Measurements from ENCODE around the gene TOMM34.

TOMM34 gene

DNA sequence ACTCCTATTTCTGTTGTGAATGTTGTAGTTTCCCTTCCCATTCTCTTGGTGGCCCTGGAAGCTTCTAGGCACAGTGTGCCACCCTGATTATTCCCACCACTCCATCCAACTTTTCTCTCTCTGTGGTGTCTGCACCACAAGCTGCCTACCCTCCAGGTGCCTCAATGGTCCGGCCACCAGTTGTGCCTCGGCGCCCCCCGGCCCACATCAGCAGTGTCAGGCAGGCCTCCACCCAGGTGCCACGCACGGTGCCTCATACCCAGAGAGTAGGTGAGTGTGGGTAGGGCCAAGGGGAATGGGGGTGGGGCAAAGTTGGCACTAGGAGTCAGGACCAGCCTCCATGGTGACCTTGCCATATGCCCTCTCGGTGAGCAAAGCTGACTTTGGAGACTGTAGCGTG is 27.3 kb downstream of the TOMM34 start:
- Mint-ChIP-seq H3K4me3 (no peak overlapping the region), H3K36me3 (ENCODE audit: low read depth) (peaks cover 22% of the 10 kb centered on the region), H3K4me1 (ENCODE audit: low read depth) (no peaks in the 10 kb centered on the region), H3K9me3 (no peaks in the 10 kb centered on the region), H3K27ac (no peak overlapping the region), H3K27me3 (ENCODE audit: low read depth) (no peaks in the 10 kb centered on the region)
- DNase-seq (ENCODE audit: low spot score): no peak

DNA sequence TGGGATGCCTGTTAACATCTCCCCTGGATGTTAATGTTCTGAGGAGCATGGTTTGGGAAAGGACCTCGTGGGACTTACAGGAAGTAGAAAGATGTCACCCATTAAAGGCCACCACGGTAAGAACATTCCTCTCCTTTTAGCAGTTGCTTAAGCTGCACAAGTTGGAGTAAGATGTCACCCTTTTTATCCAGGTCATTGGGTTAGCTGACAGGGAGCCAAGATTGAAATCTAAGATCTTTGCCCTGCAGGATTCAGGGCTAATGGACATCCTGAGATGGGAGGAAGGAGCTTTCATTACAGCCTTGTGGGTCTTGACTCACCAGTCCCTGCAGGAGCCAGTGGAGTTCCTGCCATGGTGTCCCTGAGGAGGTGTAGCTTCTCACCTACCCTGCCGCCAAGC is 28.3 kb downstream of the TOMM34 start:
- Mint-ChIP-seq H3K27ac (no peak overlapping the region), H3K9me3 (no peaks in the 10 kb centered on the region), H3K36me3 (ENCODE audit: low read depth) (peaks cover 19% of the 10 kb centered on the region), H3K4me1 (ENCODE audit: low read depth) (no peaks in the 10 kb centered on the region), H3K4me3 (no peak overlapping the region), H3K27me3 (ENCODE audit: low read depth) (no peaks in the 10 kb centered on the region)
- no peak for DNase-seq (ENCODE audit: low spot score)

DNA sequence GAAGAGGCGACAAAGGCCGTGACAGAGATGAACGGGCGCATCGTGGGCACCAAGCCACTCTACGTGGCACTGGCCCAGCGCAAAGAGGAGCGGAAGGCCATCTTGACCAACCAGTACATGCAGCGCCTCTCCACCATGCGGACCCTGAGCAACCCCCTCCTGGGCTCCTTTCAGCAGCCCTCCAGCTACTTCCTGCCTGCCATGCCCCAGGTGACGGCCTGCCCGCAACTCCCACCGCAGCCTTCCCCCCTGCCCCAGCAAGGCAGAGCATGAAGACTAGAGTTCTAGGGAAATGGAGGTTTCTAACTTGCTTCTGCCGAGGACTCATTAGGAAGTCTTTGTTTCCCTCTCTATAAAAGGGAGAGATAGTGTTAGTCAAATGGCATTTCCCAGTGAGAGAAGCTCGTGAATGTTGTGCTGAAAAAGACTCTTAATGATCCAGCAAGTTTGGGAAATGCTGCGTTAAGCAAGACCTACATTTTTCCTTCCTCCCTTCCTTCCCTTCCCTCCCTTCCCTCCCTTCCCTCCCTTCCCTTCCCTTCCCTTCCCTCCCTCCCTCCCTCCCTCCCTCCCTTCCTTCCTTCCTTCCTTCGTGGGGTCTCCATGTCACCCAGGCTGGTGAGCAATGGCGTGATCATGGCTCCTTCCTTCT is 29.6 kb downstream of the TOMM34 start:
- Mint-ChIP-seq H3K36me3 (ENCODE audit: low read depth) (peaks cover 15% of the 10 kb centered on the region), H3K4me3 (no peak overlapping the region), H3K27me3 (ENCODE audit: low read depth) (no peaks in the 10 kb centered on the region), H3K27ac (no peak overlapping the region), H3K9me3 (no peaks in the 10 kb centered on the region), H3K4me1 (ENCODE audit: low read depth) (no peaks in the 10 kb centered on the region)
- DNase-seq (ENCODE audit: low spot score): no peak

DNA sequence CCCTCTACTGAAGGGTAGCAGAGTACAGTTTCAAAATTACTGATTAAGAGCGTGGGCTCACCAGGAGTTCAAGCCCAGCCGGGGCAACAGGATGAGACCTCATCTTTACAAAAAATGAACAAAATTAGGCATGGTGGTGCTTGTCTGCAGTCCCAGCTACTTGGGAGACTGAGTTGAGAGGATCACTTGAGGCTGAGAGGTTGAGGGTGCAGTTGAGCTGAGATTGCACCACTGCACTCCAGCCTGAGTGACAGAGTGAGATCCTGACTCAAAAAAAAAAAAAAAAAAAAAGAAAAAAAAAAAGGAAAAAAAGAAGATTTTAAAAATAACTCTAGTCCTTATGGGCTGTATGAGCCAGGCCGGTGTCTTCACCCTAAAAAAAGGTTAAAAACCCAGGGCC is 31.6 kb downstream of the TOMM34 start:
- no peaks in the 10 kb centered on the region for H3K4me1 Mint-ChIP-seq (ENCODE audit: low read depth)
- H3K27ac Mint-ChIP-seq: no peak overlapping the region
- peaks cover 20% of the 10 kb centered on the region for H3K36me3 Mint-ChIP-seq (ENCODE audit: low read depth)
- H3K27me3 Mint-ChIP-seq (ENCODE audit: low read depth): no peaks in the 10 kb centered on the region
- DNase-seq (ENCODE audit: low spot score): no peak
- H3K4me3 Mint-ChIP-seq: no peak overlapping the region
- H3K9me3 Mint-ChIP-seq: no peaks in the 10 kb centered on the region

DNA sequence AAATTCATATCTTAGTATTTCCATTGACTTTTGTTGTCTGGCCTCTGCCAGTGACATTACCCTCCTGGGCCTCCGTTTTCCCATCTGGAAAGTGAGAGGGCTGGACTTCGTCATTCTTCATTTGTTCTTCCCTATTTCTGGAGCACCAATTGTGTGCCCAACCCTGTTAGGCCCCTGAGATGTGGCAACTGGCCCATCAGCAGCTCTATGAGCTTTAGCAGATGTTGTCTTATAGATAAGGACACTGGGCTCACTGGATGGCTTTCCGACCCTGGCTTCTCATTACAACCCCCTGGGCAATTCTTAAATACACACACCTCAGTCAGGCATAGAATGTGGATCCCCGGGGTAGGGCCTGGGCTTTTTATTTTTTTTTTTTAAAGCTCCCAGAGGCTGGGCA is 35.7 kb downstream of the TOMM34 start:
- no peak overlapping the region for H3K27ac Mint-ChIP-seq
- H3K4me1 Mint-ChIP-seq (ENCODE audit: low read depth): no peaks in the 10 kb centered on the region
- no peak overlapping the region for H3K4me3 Mint-ChIP-seq
- DNase-seq (ENCODE audit: low spot score): no peak
- H3K27me3 Mint-ChIP-seq (ENCODE audit: low read depth): no peaks in the 10 kb centered on the region
- peaks cover 16% of the 10 kb centered on the region for H3K36me3 Mint-ChIP-seq (ENCODE audit: low read depth)
- H3K9me3 Mint-ChIP-seq: no peaks in the 10 kb centered on the region

DNA sequence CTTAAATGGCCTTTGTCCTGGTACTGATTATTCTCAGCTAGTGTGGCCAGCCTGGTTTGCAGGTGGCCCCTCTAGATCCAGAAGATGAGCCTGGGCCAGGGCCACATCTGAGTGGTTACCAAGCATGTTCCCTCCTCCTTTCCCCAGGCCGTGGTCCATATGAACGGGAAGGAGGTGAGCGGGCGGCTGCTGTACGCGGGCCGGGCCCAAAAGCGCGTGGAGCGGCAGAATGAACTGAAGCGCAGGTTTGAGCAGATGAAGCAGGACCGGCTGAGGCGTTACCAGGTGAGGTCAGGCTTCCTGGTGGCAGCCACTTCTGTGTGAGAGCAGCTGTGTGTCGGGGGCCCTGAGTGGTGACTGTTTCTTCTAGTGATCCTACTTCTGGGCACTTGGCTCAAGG is 38.8 kb downstream of the TOMM34 start:
- no peak overlapping the region for H3K27ac Mint-ChIP-seq
- H3K36me3 Mint-ChIP-seq (ENCODE audit: low read depth): peaks cover 16% of the 10 kb centered on the region
- no peaks in the 10 kb centered on the region for H3K4me1 Mint-ChIP-seq (ENCODE audit: low read depth)
- no peak overlapping the region for H3K4me3 Mint-ChIP-seq
- DNase-seq (ENCODE audit: low spot score): no peak
- no peaks in the 10 kb centered on the region for H3K27me3 Mint-ChIP-seq (ENCODE audit: low read depth)
- H3K9me3 Mint-ChIP-seq: no peaks in the 10 kb centered on the region

DNA sequence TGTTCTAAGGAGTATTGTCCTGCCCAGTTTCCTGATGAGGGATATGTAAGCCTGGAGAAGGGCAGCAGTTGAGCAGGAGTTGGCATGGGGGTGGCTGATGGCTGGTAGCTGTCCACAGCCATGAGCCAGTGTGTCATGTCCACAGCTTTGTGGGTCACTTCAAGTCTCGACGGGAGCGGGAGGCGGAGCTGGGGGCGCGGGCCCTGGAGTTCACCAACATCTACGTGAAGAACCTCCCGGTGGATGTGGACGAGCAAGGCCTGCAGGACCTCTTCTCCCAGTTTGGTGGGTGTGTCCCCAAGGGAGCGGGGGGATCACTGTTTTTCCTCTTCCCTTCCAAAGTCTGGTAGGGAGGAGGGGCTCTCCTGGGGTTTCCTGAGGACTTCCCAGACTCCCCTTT is 41.4 kb downstream of the TOMM34 start:
- peaks cover 8% of the 10 kb centered on the region for H3K36me3 Mint-ChIP-seq (ENCODE audit: low read depth)
- no peaks in the 10 kb centered on the region for H3K27me3 Mint-ChIP-seq (ENCODE audit: low read depth)
- peaks cover 11% of the 10 kb centered on the region for H3K4me1 Mint-ChIP-seq (ENCODE audit: low read depth)
- no peak overlapping the region for H3K4me3 Mint-ChIP-seq
- DNase-seq (ENCODE audit: low spot score): no peak
- no peaks in the 10 kb centered on the region for H3K9me3 Mint-ChIP-seq
- H3K27ac Mint-ChIP-seq: no peak overlapping the region

DNA sequence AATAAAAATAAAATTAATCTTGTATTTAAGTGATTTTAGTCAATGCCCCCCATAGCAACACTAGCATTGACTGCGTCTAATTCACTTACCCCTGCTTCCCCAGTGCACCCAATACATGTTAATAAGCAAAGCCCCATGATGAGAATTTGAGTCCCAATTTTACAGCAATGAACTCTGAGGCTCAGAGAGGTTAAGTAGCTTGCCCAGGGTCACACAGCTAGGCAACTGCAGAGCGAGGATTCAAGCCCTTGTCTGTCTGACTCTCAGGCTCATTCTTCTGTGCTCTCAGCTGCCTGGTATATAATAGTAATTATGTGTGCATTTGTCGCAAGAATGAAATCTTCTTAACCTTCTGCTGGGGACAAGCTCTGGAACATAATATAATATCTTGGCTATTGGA is 41.9 kb downstream of the TOMM34 start:
- H3K27me3 Mint-ChIP-seq (ENCODE audit: low read depth): no peaks in the 10 kb centered on the region
- H3K36me3 Mint-ChIP-seq (ENCODE audit: low read depth): peaks cover 11% of the 10 kb centered on the region
- no peaks in the 10 kb centered on the region for H3K9me3 Mint-ChIP-seq
- H3K27ac Mint-ChIP-seq: no peak overlapping the region
- no peak for DNase-seq (ENCODE audit: low spot score)
- H3K4me1 Mint-ChIP-seq (ENCODE audit: low read depth): peaks cover 12% of the 10 kb centered on the region
- no peak overlapping the region for H3K4me3 Mint-ChIP-seq

DNA sequence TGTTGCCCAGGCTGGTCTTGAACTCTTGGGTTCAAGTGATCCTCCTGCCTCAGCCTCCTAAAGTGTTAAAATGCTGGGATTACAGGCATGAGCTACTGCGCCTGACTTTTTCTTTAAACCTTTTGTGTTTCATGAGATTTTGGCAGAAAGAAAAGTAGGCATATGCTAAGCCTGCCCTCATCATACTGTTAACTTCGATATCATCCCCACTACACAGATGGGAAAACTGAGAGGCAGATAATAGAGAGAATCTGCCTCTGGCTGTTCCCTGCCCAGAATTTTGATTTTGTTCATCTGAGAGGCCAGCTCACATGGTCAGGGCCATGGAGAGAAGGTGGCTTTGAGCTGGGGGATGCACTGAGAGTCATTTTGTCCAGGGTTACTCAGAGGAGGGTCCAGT is 42.8 kb downstream of the TOMM34 start:
- no peak for DNase-seq (ENCODE audit: low spot score)
- H3K9me3 Mint-ChIP-seq: no peaks in the 10 kb centered on the region
- H3K4me3 Mint-ChIP-seq: no peak overlapping the region
- peaks cover 12% of the 10 kb centered on the region for H3K4me1 Mint-ChIP-seq (ENCODE audit: low read depth)
- H3K27ac Mint-ChIP-seq: no peak overlapping the region
- no peaks in the 10 kb centered on the region for H3K27me3 Mint-ChIP-seq (ENCODE audit: low read depth)
- peaks cover 11% of the 10 kb centered on the region for H3K36me3 Mint-ChIP-seq (ENCODE audit: low read depth)

DNA sequence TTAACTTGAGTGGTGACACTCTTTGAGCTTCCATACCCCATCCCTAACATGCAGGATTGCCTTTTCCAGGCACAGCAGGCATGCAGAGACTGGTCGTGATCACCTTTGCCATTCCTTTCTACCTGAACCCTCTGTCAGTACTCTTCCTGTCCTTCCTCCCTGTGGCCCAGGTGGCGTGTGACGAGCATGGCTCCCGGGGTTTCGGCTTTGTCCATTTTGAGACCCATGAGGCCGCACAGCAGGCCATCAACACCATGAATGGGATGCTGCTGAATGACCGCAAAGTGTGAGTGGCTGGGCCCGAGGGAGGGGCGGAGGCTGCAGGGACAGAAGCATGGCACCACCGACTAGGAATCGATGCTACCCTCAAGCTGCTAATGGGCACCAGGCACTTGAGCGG is 43.6 kb downstream of the TOMM34 start:
- Mint-ChIP-seq H3K27me3 (ENCODE audit: low read depth) (no peaks in the 10 kb centered on the region), H3K36me3 (ENCODE audit: low read depth) (peaks cover 11% of the 10 kb centered on the region), H3K27ac (no peak overlapping the region), H3K4me1 (ENCODE audit: low read depth) (peaks cover 12% of the 10 kb centered on the region), H3K9me3 (no peaks in the 10 kb centered on the region), H3K4me3 (no peak overlapping the region)
- no peak for DNase-seq (ENCODE audit: low spot score)

DNA sequence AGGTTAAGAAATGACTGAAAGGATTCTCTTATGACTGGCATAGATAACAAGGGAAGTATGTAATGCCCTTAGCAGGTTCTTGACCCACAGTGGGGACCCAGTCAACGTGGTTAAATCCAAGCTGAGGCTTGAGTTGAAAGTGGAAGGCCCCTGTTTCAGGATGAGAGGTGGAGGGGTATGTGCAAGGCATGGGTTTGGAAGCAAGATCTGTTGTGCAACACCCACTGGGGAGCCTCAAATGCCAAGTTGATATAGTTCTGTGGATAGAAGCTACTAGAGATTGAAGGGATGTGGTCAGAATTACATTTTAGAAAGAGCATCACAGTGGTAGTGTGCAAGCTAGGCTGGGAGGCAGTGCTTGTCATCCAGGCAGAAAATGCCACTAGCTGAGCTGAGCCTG is 45.3 kb downstream of the TOMM34 start:
- H3K36me3 Mint-ChIP-seq (ENCODE audit: low read depth): peaks cover 11% of the 10 kb centered on the region
- peak overlapping the region; percentile 73 for H3K27ac Mint-ChIP-seq
- DNase-seq (ENCODE audit: low spot score): peak; percentile 59
- no peak overlapping the region for H3K4me3 Mint-ChIP-seq
- peaks cover 17% of the 10 kb centered on the region for H3K4me1 Mint-ChIP-seq (ENCODE audit: low read depth)
- no peaks in the 10 kb centered on the region for H3K27me3 Mint-ChIP-seq (ENCODE audit: low read depth)
- no peaks in the 10 kb centered on the region for H3K9me3 Mint-ChIP-seq

DNA sequence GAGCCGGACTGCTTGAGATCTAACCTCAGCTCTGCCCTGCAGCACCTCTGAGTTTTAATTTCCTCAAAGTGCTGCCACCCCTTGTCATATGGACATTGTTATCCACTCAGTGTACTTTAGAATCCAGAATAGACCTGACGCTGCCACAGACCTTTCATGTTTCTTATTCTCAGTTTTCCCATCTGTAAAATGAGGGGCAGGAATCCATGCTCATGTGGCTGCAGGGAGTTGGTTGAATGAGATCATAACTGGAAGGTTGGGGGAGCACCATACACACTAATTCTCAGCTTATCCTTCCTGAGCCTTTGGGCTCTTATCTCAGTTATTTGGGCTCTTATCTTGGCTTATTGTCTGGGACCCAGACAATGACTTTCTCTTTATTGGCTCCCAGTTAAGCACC is 48.0 kb downstream of the TOMM34 start:
- H3K27ac Mint-ChIP-seq: peak overlapping the region; percentile 9
- no peaks in the 10 kb centered on the region for H3K27me3 Mint-ChIP-seq (ENCODE audit: low read depth)
- H3K36me3 Mint-ChIP-seq (ENCODE audit: low read depth): peaks cover 29% of the 10 kb centered on the region
- no peaks in the 10 kb centered on the region for H3K9me3 Mint-ChIP-seq
- no peak overlapping the region for H3K4me3 Mint-ChIP-seq
- peaks cover 22% of the 10 kb centered on the region for H3K4me1 Mint-ChIP-seq (ENCODE audit: low read depth)
- DNase-seq (ENCODE audit: low spot score): no peak

DNA sequence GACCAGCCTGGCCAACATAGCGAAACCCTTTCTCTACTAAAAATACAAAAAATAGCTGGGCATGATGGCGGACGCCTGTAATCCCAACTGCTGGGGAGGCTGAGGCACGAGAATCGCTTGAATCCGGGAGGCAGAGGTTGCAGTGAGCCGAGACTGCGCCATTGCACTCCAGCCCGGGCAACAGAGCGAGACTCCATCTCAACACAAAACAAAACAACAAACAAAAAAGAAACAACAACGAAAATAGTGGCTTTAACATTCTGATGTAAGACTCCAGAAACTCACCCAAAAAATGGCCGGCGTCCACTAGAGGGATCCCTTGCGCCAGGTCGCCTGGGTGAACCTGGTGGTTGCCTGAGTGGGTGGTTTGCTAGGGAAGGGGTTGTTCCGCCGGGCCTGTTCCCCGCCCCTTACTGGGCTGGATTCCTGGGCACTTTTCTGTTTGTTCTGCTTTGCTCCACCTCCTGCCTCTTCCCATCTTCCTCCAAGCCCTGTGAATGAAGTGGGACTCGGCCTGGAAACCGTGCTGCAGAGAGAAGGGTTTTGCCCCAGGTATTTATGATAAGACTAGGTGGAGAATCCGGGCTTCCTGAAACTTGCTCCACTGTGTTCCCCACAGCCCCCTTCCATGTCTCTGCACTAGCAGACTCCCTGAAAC is 48.8 kb downstream of the TOMM34 start:
- Mint-ChIP-seq H3K27me3 (ENCODE audit: low read depth) (no peaks in the 10 kb centered on the region), H3K27ac (no peak overlapping the region), H3K4me1 (ENCODE audit: low read depth) (peaks cover 22% of the 10 kb centered on the region), H3K4me3 (peak overlapping the region; percentile 61), H3K36me3 (ENCODE audit: low read depth) (peaks cover 37% of the 10 kb centered on the region), H3K9me3 (no peaks in the 10 kb centered on the region)
- DNase-seq (ENCODE audit: low spot score): peak; percentile 49

DNA sequence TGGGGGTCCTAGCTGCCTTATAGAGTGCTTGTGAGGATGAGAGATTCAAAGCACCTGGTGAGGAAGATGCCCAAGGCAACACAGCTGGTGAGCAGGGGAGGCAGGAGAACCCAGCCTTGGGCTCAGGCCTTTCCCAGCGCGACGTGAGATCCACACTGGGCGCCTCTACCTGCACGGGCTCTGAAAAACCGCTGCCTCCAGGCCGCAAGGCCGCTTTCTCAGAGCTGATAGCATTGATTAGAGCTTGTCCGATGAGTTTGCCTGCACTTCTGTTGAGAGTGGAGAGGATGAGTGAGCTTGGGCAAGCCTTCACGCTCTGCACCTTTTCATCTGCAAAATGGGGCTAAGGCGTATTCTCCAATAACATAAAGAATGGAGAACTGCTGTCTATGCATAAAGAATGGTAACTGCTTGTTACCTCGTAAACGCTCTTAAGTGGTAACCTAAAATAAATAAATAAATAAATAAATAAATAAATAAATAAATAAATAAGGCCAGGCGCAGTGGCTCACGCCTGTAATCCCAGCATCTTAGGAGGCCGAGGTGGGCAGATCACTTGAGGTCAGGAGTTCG is 49.4 kb downstream of the TOMM34 start:
- Mint-ChIP-seq H3K27me3 (ENCODE audit: low read depth) (no peaks in the 10 kb centered on the region), H3K4me3 (peak overlapping the region; percentile 89), H3K27ac (peak overlapping the region; percentile 47), H3K36me3 (ENCODE audit: low read depth) (peaks cover 43% of the 10 kb centered on the region), H3K4me1 (ENCODE audit: low read depth) (peaks cover 22% of the 10 kb centered on the region), H3K9me3 (no peaks in the 10 kb centered on the region)
- no peak for DNase-seq (ENCODE audit: low spot score)
